ENCODE data around the gene TRAPPC8. TPM values are rescaled to one million over a fixed set of nuclear protein-coding genes. Genes with fewer than 3 reads are reported as not detected.

The TRAPPC8 gene
- total and polyA plus RNA-seq, 10 of the 15 experiments (the other 5 are each of a cell fraction or from before 2014, with no cell fraction given): 13.0 to 75.4 (median 24.8) TPM

- TF ChIP-seq FOS (IDR thresholded peaks at IDR 0.05; ENCODE audit: borderline replicate concordance, extremely low read depth, insufficient read length) (no peak), ELK1 (IDR thresholded peaks at IDR 0.05; ENCODE audit: low read depth, low read length) (no peak), ATF7 (IDR thresholded peaks at IDR 0.05; ENCODE audit: low read depth) (no peak), ATF3 (IDR thresholded peaks at IDR 0.05; ENCODE audit: borderline replicate concordance, extremely low read depth, low read depth, low read length) (no peak), FOXM1 (IDR thresholded peaks at IDR 0.05; ENCODE audit: low read depth, low read length) (no peak), SRF (IDR thresholded peaks at IDR 0.05; ENCODE audit: low read depth in 2 of 2, low read length in 2 of 2) (no peak), RELA (IDR thresholded peaks at IDR 0.05; ENCODE audit: borderline replicate concordance, partially characterized antibody) (no peak), EZH2 (IDR thresholded peaks at IDR 0.05; ENCODE audit: borderline replicate concordance, control insufficient read depth, low read depth, low read length) (no peak), FOXK2 (IDR thresholded peaks at IDR 0.05) (no peak), STAT1 (conservative IDR thresholded peaks at IDR 0.05) (no peak), NFIC (IDR thresholded peaks at IDR 0.05; ENCODE audit: low read depth, low read length) (no peak), SMARCA5 (IDR thresholded peaks at IDR 0.05) (no peak), RFX5 (IDR thresholded peaks at IDR 0.05; ENCODE audit: low read depth, low read length) (no peak)
- TF ChIP-seq, protein P1, sequence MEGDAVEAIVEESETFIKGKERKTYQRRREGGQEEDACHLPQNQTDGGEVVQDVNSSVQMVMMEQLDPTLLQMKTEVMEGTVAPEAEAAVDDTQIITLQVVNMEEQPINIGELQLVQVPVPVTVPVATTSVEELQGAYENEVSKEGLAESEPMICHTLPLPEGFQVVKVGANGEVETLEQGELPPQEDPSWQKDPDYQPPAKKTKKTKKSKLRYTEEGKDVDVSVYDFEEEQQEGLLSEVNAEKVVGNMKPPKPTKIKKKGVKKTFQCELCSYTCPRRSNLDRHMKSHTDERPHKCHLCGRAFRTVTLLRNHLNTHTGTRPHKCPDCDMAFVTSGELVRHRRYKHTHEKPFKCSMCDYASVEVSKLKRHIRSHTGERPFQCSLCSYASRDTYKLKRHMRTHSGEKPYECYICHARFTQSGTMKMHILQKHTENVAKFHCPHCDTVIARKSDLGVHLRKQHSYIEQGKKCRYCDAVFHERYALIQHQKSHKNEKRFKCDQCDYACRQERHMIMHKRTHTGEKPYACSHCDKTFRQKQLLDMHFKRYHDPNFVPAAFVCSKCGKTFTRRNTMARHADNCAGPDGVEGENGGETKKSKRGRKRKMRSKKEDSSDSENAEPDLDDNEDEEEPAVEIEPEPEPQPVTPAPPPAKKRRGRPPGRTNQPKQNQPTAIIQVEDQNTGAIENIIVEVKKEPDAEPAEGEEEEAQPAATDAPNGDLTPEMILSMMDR (IDR thresholded peaks at IDR 0.05 in 2 of 3, conservative IDR thresholded peaks at IDR 0.05 in 1 of 3; ENCODE audit: control insufficient read depth in 2 of 3, extremely low read depth in 1 of 3, insufficient read depth in 1 of 3, low read depth in 3 of 3, low read length in 3 of 3): no peak
- TF ChIP-seq, protein P2, sequence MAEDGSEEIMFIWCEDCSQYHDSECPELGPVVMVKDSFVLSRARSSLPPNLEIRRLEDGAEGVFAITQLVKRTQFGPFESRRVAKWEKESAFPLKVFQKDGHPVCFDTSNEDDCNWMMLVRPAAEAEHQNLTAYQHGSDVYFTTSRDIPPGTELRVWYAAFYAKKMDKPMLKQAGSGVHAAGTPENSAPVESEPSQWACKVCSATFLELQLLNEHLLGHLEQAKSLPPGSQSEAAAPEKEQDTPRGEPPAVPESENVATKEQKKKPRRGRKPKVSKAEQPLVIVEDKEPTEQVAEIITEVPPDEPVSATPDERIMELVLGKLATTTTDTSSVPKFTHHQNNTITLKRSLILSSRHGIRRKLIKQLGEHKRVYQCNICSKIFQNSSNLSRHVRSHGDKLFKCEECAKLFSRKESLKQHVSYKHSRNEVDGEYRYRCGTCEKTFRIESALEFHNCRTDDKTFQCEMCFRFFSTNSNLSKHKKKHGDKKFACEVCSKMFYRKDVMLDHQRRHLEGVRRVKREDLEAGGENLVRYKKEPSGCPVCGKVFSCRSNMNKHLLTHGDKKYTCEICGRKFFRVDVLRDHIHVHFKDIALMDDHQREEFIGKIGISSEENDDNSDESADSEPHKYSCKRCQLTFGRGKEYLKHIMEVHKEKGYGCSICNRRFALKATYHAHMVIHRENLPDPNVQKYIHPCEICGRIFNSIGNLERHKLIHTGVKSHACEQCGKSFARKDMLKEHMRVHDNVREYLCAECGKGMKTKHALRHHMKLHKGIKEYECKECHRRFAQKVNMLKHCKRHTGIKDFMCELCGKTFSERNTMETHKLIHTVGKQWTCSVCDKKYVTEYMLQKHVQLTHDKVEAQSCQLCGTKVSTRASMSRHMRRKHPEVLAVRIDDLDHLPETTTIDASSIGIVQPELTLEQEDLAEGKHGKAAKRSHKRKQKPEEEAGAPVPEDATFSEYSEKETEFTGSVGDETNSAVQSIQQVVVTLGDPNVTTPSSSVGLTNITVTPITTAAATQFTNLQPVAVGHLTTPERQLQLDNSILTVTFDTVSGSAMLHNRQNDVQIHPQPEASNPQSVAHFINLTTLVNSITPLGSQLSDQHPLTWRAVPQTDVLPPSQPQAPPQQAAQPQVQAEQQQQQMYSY (CRISPR knock-in tag; IDR thresholded peaks at IDR 0.05): no peak
- no peaks in the 10 kb centered on the region for H3K4me1 ChIP-seq (ENCODE audit: control insufficient read depth, insufficient read depth, low read length)
- ChIA-PET SMC1A (ENCODE audit: uncharacterized antibody, unreplicated experiment) (interaction anchor here (1.1 to 3.3 kb wide), 4 partner anchors 9 to 116 kb away, joined by 3 to 13 read pairs (median 4); no protein-coding TSS in a partner anchor), RAD21 (ENCODE audit: unreplicated experiment) (no interaction called here), POLR2A (interaction anchor here (0.7 kb wide), 1 partner anchor 19 kb away, joined by 3 read pairs; no protein-coding TSS in a partner anchor), CTCF (interaction anchor here (0.7 to 1.5 kb wide), 3 partner anchors 12 to 117 kb away, joined by 3 to 4 read pairs (median 3); no protein-coding TSS in a partner anchor)
- H3K27ac ChIP-seq (ENCODE audit: control insufficient read depth, insufficient read depth): no peak overlapping the region
- H3K36me3 ChIP-seq (ENCODE audit: control insufficient read depth in 2 of 2, insufficient read depth in 2 of 2, low read length in 1 of 2): peaks cover 2 to 8% of the 10 kb centered on the region in 2 experiments; a peak in 2 of 4 replicates
- BruUV-seq (replicated peaks): no TSS peak
- no peaks in the 10 kb centered on the region for H4K20me1 ChIP-seq (ENCODE audit: control insufficient read depth, insufficient read depth)
- H3K9ac ChIP-seq (ENCODE audit: control insufficient read depth, insufficient read depth, low read length): no peak overlapping the region
- no peak overlapping the region for H2AFZ ChIP-seq (ENCODE audit: control insufficient read depth, low read depth, low read length)
- H3K4me3 ChIP-seq: no peak overlapping the region
- ATAC-seq (no peak), FAIRE-seq (peak; percentile 57), DNase-seq (ENCODE audit: low read depth, low spot score) (no peak)
- intact Hi-C loops (cut with micrococcal nuclease; ENCODE audit: unreplicated experiment) (no loop called here), in situ Hi-C loops (cut with MboI) (no loop called here)
- H3K9me3 ChIP-seq (replicated peaks; ENCODE audit: control insufficient read depth, insufficient read depth, low read length): no peaks in the 10 kb centered on the region
- no peaks in the 10 kb centered on the region for H3K79me2 ChIP-seq (ENCODE audit: control insufficient read depth, insufficient read depth, low read length)
- no peaks in the 10 kb centered on the region for H3K27me3 ChIP-seq (replicated peaks in 1 of 2; ENCODE audit: control insufficient read depth in 2 of 2, insufficient read depth in 2 of 2, low read length in 1 of 2)
- no peak overlapping the region for H3K4me2 ChIP-seq (ENCODE audit: control insufficient read depth, insufficient read depth)
Observed at GRCh38 chr18:31860488-31860887, 82.4 kb downstream of the TRAPPC8 start.
